ENCODE measurements around the gene GAL.

Gene GAL

GRCh38 chr11:68653486-68654430 lies 30.6 kb upstream of the GAL start:
- H3K27me3 ChIP-seq (ENCODE audit: insufficient read depth, low read depth, severe bottlenecking) = no peaks in the 10 kb centered on the region
- H3K4me3 ChIP-seq (ENCODE audit: low read depth, low read length) = no peak overlapping the region
- H3K27ac ChIP-seq = no peak overlapping the region
- peaks cover 6% of the 10 kb centered on the region for H3K9me3 ChIP-seq (ENCODE audit: severe bottlenecking)
- no peak for TF ChIP-seq CTCF (IDR thresholded peaks at IDR 0.05; ENCODE audit: low read depth, low read length)
- DNase-seq = no peak
- no peaks in the 10 kb centered on the region for H3K36me3 ChIP-seq

- Histone ChIP-seq H3K9me3 (ENCODE audit: severe bottlenecking) (peaks cover 6% of the 10 kb centered on the region), H3K36me3 (no peaks in the 10 kb centered on the region), H3K4me3 (ENCODE audit: low read depth, low read length) (no peak overlapping the region), H3K27ac (no peak overlapping the region), H3K27me3 (ENCODE audit: insufficient read depth, low read depth, severe bottlenecking) (no peaks in the 10 kb centered on the region)
- TF ChIP-seq CTCF (IDR thresholded peaks at IDR 0.05; ENCODE audit: low read depth, low read length) = no peak
- no peak for DNase-seq
Measured at GRCh38 chr11:68654978-68655377, 29.4 kb upstream of the GAL start.

- no peak for TF ChIP-seq CTCF (IDR thresholded peaks at IDR 0.05; ENCODE audit: low read depth, low read length)
Measured at GRCh38 chr11:68655406-68655805, 28.9 kb upstream of the GAL start.

GRCh38 chr11:68655806-68656205 lies 28.5 kb upstream of the GAL start:
- Histone ChIP-seq H3K36me3 (no peaks in the 10 kb centered on the region), H3K9me3 (ENCODE audit: severe bottlenecking) (peaks cover 6% of the 10 kb centered on the region), H3K4me3 (ENCODE audit: low read depth, low read length) (no peak overlapping the region), H3K27me3 (ENCODE audit: insufficient read depth, low read depth, severe bottlenecking) (no peaks in the 10 kb centered on the region), H3K27ac (no peak overlapping the region)
- no peak for TF ChIP-seq CTCF (IDR thresholded peaks at IDR 0.05; ENCODE audit: low read depth, low read length)
- no peak for DNase-seq

More at GRCh38 chr11:68655406-68655805, 28.9 kb upstream of the GAL start:
- no peaks in the 10 kb centered on the region for H3K27me3 ChIP-seq (ENCODE audit: insufficient read depth, low read depth, severe bottlenecking)
- no peak for DNase-seq
- peaks cover 6% of the 10 kb centered on the region for H3K9me3 ChIP-seq (ENCODE audit: severe bottlenecking)
- no peak overlapping the region for H3K27ac ChIP-seq
- H3K36me3 ChIP-seq = no peaks in the 10 kb centered on the region
- no peak overlapping the region for H3K4me3 ChIP-seq (ENCODE audit: low read depth, low read length)

- Histone ChIP-seq H3K27ac (no peak overlapping the region), H3K9me3 (ENCODE audit: severe bottlenecking) (peaks cover 6% of the 10 kb centered on the region), H3K27me3 (ENCODE audit: insufficient read depth, low read depth, severe bottlenecking) (no peaks in the 10 kb centered on the region), H3K36me3 (no peaks in the 10 kb centered on the region), H3K4me3 (ENCODE audit: low read depth, low read length) (no peak overlapping the region)
- DNase-seq = no peak
- TF ChIP-seq CTCF (IDR thresholded peaks at IDR 0.05; ENCODE audit: low read depth, low read length) = no peak
Measured at GRCh38 chr11:68657021-68657780, 27.1 kb upstream of the GAL start.

Measured in WERI-Rb-1 (cell line).